ENCODE data around the gene TUBA4B.

Gene TUBA4B

GRCh38 chr2:219299372-219299760 lies 46.3 kb downstream of the TUBA4B start:
- DNase-seq (ENCODE audit: low read depth): no peak
- no peak overlapping the region for H3K4me3 ChIP-seq (ENCODE audit: low read depth, low read length)
- no peak for TF ChIP-seq CTCF (IDR thresholded peaks at IDR 0.05; ENCODE audit: low read depth, low read length, missing control alignments)

GRCh38 chr2:219300022-219300421 lies 47.0 kb downstream of the TUBA4B start:
- no peak for DNase-seq (ENCODE audit: low read depth)
- no peak overlapping the region for H3K4me3 ChIP-seq (ENCODE audit: low read depth, low read length)
- no peak for TF ChIP-seq CTCF (IDR thresholded peaks at IDR 0.05; ENCODE audit: low read depth, low read length, missing control alignments)

GRCh38 chr2:219302412-219302968 lies 49.4 kb downstream of the TUBA4B start:
- no peak for TF ChIP-seq CTCF (IDR thresholded peaks at IDR 0.05; ENCODE audit: low read depth, low read length, missing control alignments)
- DNase-seq (ENCODE audit: low read depth): no peak
- no peak overlapping the region for H3K4me3 ChIP-seq (ENCODE audit: low read depth, low read length)

GRCh38 chr2:219304223-219304622 lies 51.2 kb downstream of the TUBA4B start:
- no peak overlapping the region for H3K4me3 ChIP-seq (ENCODE audit: low read depth, low read length)
- no peak for TF ChIP-seq CTCF (IDR thresholded peaks at IDR 0.05; ENCODE audit: low read depth, low read length, missing control alignments)
- no peak for DNase-seq (ENCODE audit: low read depth)

GRCh38 chr2:219306047-219306446 lies 53.0 kb downstream of the TUBA4B start:
- DNase-seq (ENCODE audit: low read depth): no peak
- TF ChIP-seq CTCF (IDR thresholded peaks at IDR 0.05; ENCODE audit: low read depth, low read length, missing control alignments): no peak
- H3K4me3 ChIP-seq (ENCODE audit: low read depth, low read length): no peak overlapping the region

- no peak overlapping the region for H3K4me3 ChIP-seq (ENCODE audit: low read depth, low read length)
- no peak for TF ChIP-seq CTCF (IDR thresholded peaks at IDR 0.05; ENCODE audit: low read depth, low read length, missing control alignments)
- no peak for DNase-seq (ENCODE audit: low read depth)
These were observed 55.4 kb downstream of the TUBA4B start for GRCh38 chr2:219308142-219309101.
